Calu3 (cell line): ENCODE data around the gene HSPA1B. TPM values are rescaled to one million over a fixed set of nuclear protein-coding genes. Genes with fewer than 3 reads are reported as not detected.

Experiments
- BruUV-seq: library from RNA; stranded (reverse); fragments of 400-500 nt; replicated peaks from 2 replicates; lab custom pipeline; 2021; lab: Mats Ljungman, UMichigan
- CTCF ChIA-PET: fragments of 300-600 bp; sonication (Branson Sonifier 250); formaldehyde crosslinking; loops from one replicate; lab custom pipeline; 2022; ENCODE audit warnings: antibody characterized with exemption; lab: Charles Lee
- DNase-seq: peaks from one replicate; pipeline ENCODE4 v3.0.0; 2022
- H3K27ac Mint-ChIP-seq: one replicate; pipeline ENCODE4 v1.8.0; 2022; ENCODE audit warnings: mixed read lengths; ENCODE audit not compliant: unreplicated experiment
- H3K27me3 Mint-ChIP-seq: one replicate; pipeline ENCODE4 v1.8.0; 2022; ENCODE audit warnings: mixed read lengths; ENCODE audit not compliant: unreplicated experiment
- H3K36me3 Mint-ChIP-seq: one replicate; pipeline ENCODE4 v1.8.0; 2022; ENCODE audit warnings: mild to moderate bottlenecking, moderate library complexity, mixed read lengths; ENCODE audit not compliant: insufficient read depth, unreplicated experiment
- H3K4me1 Mint-ChIP-seq: one replicate; pipeline ENCODE4 v1.8.0; 2022; ENCODE audit warnings: mild to moderate bottlenecking, low read depth, mixed read lengths; ENCODE audit not compliant: unreplicated experiment
- H3K4me3 Mint-ChIP-seq: one replicate; pipeline ENCODE4 v1.8.0; 2022; ENCODE audit warnings: mild to moderate bottlenecking, low read depth, moderate library complexity, mixed read lengths; ENCODE audit not compliant: unreplicated experiment
- H3K9me3 Mint-ChIP-seq: one replicate; pipeline ENCODE4 v1.8.0; 2022; ENCODE audit warnings: low read depth, mixed read lengths; ENCODE audit not compliant: unreplicated experiment
- intact Hi-C: fragments of 100-400 bp; cut with micrococcal nuclease; formaldehyde crosslinking; loops from one replicate; pipeline ENCODE4 v1.10.0; 2022; ENCODE audit not compliant: unreplicated experiment
- total RNA-seq: library from RNA; stranded (reverse); gene quantifications from 2 replicates; pipeline ENCODE4 v1.2.3, GENCODE V29; 2022
- TF ChIP-seq, protein P1 (sequence below): fragments of 200-600 bp; IDR thresholded peaks from one replicate; pipeline ENCODE4 v1.8.0; 2022; ENCODE audit warnings: antibody characterized with exemption; ENCODE audit not compliant: unreplicated experiment

Gene HSPA1B
- total RNA-seq, 1 experiment from 2014 or later, result 705 TPM

DNA sequence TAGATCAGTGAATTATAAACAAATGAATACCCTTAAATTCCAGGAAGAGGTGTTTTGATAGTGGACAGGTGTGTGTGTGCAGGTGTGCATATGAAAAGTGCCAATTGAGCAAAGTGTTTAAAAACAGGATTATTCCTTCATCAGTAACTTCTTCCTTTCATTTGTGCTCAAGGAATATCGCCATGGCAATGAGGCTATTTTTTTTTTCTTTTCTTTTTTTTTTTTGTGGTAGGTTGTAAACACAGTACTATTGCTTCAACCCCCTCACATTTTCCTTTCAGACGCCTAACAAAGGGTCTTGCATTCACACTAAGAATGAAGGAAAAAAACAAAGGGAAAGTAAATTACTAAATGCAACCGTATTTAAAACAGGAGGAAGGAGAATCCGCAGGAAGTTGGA is 2.0 kb upstream of the HSPA1B start:
- Mint-ChIP-seq H3K36me3 (peaks cover 77% of the 10 kb centered on the region), H3K4me3 (peak overlapping the region; percentile 80), H3K9me3 (no peaks in the 10 kb centered on the region), H3K4me1 (peaks cover 60% of the 10 kb centered on the region), H3K27ac (peak overlapping the region; percentile 100), H3K27me3 (peaks cover 13% of the 10 kb centered on the region)
- TF ChIP-seq, protein P1, sequence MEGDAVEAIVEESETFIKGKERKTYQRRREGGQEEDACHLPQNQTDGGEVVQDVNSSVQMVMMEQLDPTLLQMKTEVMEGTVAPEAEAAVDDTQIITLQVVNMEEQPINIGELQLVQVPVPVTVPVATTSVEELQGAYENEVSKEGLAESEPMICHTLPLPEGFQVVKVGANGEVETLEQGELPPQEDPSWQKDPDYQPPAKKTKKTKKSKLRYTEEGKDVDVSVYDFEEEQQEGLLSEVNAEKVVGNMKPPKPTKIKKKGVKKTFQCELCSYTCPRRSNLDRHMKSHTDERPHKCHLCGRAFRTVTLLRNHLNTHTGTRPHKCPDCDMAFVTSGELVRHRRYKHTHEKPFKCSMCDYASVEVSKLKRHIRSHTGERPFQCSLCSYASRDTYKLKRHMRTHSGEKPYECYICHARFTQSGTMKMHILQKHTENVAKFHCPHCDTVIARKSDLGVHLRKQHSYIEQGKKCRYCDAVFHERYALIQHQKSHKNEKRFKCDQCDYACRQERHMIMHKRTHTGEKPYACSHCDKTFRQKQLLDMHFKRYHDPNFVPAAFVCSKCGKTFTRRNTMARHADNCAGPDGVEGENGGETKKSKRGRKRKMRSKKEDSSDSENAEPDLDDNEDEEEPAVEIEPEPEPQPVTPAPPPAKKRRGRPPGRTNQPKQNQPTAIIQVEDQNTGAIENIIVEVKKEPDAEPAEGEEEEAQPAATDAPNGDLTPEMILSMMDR, result no peak
- intact Hi-C loops, result no loop called here
- DNase-seq, result no peak
- CTCF ChIA-PET, result interaction anchor here (1.0 to 2.5 kb wide), 6 partner anchors 10 to 52 kb away, joined by 3 to 16 read pairs (median 6); partner anchors contain the start of genes HSPA1A, HSPA1L, LSM2 and VARS1
- BruUV-seq, result no TSS peak

DNA sequence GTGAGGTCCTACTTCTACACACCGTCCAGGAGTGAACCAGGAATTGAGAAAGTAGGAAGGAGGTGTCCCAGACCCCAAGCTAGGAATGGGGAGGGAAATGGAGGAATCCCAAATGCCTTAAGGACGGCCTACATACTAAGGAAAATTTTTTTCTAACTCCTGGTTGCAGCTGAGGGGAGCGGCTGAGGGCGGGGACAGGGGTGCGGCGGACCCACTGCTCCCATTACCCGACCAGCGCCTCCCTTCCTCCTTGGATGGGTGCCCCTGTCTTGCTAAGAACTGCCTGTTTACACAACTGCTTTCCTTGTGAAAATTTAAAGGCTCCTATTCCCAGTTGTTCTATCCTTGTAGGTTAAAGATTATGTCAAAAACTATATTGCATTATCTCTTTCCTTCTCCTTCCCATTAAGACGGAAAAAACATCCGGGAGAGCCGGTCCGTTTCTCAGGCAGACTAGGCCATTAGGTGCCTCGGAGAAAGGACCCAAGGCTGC is 699 bp upstream of the HSPA1B start:
- intact Hi-C loops, result no loop called here
- no peaks in the 10 kb centered on the region for H3K9me3 Mint-ChIP-seq
- TSS peak; percentile 85 for BruUV-seq

DNA sequence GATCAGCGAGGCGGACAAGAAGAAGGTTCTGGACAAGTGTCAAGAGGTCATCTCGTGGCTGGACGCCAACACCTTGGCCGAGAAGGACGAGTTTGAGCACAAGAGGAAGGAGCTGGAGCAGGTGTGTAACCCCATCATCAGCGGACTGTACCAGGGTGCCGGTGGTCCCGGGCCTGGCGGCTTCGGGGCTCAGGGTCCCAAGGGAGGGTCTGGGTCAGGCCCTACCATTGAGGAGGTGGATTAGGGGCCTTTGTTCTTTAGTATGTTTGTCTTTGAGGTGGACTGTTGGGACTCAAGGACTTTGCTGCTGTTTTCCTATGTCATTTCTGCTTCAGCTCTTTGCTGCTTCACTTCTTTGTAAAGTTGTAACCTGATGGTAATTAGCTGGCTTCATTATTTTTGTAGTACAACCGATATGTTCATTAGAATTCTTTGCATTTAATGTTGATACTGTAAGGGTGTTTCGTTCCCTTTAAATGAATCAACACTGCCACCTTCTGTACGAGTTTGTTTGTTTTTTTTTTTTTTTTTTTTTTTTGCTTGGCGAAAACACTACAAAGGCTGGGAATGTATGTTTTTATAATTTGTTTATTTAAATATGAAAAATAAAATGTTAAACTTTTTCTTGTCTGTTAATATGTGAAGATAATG is 2.2 kb downstream of the HSPA1B start:
- DNase-seq, result no peak
- H3K4me1 Mint-ChIP-seq, result peaks cover 34% of the 10 kb centered on the region
- BruUV-seq, result no TSS peak
- intact Hi-C loops, result loop anchor here (2.0 to 5.0 kb wide), 3 partner anchors 37 to 149 kb away; partner anchors contain the start of gene LY6G5C
- H3K27ac Mint-ChIP-seq, result peak overlapping the region; percentile 94
- H3K4me3 Mint-ChIP-seq, result peak overlapping the region; percentile 89
- TF ChIP-seq, protein P1, result no peak
- CTCF ChIA-PET, result interaction anchor here (0.6 to 3.8 kb wide), 16 partner anchors 8 to 178 kb away, joined by 3 to 51 read pairs (median 4); partner anchors contain the start of genes HSPA1A, HSPA1L and LSM2
- H3K27me3 Mint-ChIP-seq, result peaks cover 13% of the 10 kb centered on the region
- H3K9me3 Mint-ChIP-seq, result no peaks in the 10 kb centered on the region
- H3K36me3 Mint-ChIP-seq, result peaks cover 86% of the 10 kb centered on the region

More for the DNA sequence above, 699 bp upstream of the HSPA1B start:
- Mint-ChIP-seq H3K27ac (peak overlapping the region; percentile 100), H3K4me3 (peak overlapping the region; percentile 80), H3K27me3 (peaks cover 13% of the 10 kb centered on the region), H3K36me3 (peaks cover 77% of the 10 kb centered on the region), H3K4me1 (peaks cover 50% of the 10 kb centered on the region)
- CTCF ChIA-PET, result interaction anchor here (0.6 to 2.5 kb wide), 13 partner anchors 10 to 97 kb away, joined by 3 to 16 read pairs (median 4); partner anchors contain the start of genes HSPA1A, HSPA1L, LSM2 and MSH5
- peak; percentile 92 for DNase-seq
- TF ChIP-seq, protein P1, result no peak

DNA sequence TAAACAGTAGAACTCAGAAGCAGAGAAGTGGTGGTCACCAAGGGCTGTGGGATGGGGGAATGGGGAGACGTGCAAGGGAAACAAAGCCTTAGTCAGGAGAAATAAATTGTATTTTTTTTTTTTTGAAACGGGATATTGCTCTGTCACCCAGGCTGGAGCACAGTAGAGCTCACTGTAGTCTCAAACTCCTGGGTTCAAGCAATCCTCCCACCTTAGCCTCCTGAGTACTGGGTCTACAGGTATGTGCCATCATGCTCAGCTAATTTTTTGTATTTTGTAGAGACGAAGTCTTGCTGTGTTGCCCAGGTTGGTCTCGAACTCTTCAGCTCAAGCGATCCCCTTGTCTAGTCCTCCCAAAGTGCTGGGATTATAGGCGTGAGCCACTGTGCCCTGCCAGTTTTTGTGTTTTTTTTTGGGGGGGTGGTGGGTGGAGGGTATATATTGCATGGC is 3.4 kb downstream of the HSPA1B start:
- TF ChIP-seq, protein P1, result no peak
- intact Hi-C loops, result loop anchor here (2.0 to 5.0 kb wide), 3 partner anchors 39 to 150 kb away; partner anchors contain the start of gene LY6G5C
- Mint-ChIP-seq H3K4me3 (peak overlapping the region; percentile 89), H3K4me1 (peaks cover 25% of the 10 kb centered on the region), H3K27ac (peak overlapping the region; percentile 94), H3K27me3 (peaks cover 13% of the 10 kb centered on the region), H3K36me3 (peaks cover 87% of the 10 kb centered on the region), H3K9me3 (no peaks in the 10 kb centered on the region)
- DNase-seq, result no peak
- no TSS peak for BruUV-seq
- CTCF ChIA-PET, result interaction anchor here (0.6 to 3.8 kb wide), 15 partner anchors 11 to 336 kb away, joined by 3 to 51 read pairs (median 3); partner anchors contain the start of genes HSPA1A, HSPA1L, LSM2 and VARS1
